Retina (tissue), 1 donor: ENCODE results near the gene BIN1.
"Not testable (repeated sequence)": the region's sequence is repeated elsewhere in the genome, so short reads cannot be mapped to it uniquely, and the experiment has no call there.

Source experiments
- DNase-seq: peaks from one replicate; pipeline ENCODE4 v3.0.0-alpha.2; 2016

BIN1 gene

DNA sequence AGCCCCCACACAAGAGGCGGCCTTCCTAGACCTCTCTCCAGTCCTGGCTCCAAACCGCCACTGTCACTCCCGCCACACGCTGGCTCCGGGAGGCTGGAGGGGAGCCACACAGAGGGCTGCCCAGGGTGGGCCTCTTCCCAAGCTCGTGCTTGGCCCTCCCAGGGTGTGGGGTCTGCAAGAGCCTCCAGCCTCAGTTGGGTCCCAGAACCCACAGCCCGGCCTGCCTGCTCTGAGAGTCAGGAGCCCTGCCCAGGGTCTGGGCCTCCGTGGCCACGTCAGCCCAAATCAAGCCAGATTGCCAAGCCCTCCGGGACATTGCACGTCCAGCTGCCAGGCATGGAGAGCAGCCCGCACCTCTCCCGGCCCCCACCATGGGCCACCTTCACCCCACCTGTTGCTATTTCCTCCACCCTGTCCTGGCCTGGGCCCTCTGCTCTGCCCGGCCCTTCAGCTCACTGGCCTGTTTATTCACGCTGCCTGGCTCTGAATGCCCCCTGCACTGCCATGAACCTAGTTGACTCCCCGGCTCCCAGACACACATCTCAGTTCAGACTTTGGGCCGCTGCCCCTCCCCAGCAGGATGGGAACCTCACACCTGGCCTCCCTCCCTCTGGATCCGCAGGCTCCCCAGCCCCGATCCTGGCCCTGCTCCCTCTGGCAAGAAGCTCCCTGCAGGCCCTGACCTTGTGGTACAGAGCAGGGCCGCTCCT is 61.0 kb downstream of the BIN1 start:
- no peak for DNase-seq

DNA sequence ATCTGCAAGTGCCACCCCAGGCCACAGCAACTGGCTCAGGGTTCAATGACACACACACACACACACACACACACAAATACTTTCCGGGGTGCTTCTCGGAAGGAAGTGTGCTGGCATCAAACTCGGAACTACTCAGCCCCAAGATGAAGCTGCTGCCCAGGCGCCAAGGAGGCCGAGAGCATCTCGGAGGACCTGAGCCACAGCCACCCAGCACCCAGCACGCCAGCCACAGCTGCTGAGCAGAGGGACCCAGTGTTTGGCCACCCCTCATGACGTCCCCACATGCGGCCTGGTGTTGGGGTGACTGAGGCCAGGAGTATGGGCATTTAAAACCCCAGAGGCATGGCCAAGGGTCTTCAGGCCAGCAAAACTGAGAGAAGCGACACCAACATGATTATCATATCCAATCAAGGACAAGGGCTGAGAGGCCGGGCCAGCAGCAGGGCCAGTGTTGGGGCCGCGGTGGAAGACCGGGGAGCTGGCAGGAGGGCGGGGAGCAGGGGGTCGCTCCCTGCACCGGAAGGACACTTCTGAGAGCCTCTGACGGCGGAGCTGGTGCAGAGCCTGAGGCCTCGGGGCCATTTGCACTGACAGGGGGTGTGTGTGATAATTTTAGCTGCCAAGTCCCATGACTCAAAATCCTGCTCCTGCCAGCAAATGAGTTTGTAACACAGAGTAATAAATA is 61.8 kb downstream of the BIN1 start:
- DNase-seq: no peak

DNA sequence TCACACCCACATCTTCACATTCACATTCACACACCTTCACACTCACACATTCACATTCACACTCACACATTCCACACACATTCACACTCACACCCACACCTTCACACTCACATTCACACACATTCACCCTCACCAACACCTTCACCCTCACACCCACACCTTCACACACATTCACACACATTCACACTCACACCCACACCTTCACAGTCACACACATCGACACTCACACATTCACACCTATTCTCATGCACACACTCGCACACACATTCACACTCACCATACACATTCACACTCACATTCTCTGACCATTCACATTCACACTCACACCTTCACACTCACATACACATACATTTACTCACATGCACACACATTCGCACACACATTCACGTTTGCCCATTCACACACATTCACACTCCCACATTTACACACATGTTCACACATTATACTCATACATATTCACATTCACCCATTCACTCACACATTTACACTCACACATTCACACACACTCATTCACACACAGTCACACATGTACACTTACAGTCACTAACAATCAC is 62.7 kb downstream of the BIN1 start:
- no peak for DNase-seq

DNA sequence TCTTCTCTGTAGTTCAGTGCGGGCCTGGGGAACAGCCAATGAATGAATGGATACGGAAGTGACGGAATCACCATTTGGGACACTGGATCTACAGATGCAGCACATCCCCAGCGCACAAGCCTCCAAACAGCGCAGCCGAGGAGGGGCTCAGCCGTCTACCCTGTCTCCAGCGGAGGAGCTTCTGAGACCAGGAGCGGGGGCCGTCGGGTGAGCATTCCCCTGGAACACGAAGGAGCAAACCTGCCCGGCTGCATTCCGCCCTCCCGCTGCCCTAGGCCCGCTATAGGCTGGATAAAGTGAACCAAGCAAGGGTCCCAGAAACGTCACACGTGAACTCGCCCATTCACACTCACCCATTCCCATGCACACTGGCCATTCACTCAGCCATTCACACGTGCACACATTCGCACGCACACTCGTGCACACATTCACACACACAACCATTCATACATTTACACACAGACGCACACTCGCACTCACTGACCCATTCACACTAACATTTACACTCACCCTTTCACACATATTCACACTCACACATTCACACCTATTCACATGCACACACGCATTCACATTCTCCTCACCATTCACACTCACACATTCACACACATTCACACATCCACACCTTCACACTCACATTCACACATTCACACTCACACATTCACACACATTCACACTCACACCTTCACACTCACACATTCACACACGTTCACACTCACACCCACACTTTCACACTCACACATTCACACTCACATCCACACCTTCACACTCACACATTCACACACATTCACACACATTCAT is 63.4 kb downstream of the BIN1 start:
- no peak for DNase-seq

DNA sequence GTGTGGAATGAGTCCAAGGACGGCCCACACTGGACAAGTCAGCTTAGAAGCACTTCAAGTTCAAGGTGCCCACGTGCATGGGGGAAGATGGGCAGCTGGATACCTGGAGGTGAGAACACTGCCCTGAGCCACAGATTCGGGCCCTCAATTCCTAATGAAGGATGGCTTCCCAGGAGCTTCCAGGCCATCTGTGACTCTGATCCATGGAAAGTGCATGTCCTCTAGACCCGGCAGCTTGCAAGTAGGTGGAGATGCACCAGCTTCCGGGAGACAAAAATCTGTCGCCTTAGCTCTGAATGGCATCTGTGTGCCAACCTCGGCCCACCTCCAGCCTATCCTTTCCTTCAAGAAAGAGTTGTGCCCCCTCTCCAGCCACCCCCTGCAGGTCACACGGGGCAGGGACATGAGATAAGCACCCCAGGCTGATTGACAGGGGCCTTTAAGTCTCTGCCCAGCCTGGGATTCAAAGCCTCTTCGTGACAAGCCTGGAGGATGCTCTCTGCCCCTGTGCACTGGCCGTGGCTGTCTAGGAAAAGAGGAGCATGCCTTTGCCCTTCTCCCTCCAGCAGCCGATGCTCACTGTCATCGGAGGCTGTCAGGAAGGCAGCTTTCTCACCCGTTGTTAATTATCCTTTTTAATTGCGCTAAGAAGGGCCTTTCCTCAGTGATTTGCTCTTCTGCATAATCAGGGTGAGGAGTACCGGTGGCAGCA is 65.5 kb downstream of the BIN1 start:
- DNase-seq: no peak

DNA sequence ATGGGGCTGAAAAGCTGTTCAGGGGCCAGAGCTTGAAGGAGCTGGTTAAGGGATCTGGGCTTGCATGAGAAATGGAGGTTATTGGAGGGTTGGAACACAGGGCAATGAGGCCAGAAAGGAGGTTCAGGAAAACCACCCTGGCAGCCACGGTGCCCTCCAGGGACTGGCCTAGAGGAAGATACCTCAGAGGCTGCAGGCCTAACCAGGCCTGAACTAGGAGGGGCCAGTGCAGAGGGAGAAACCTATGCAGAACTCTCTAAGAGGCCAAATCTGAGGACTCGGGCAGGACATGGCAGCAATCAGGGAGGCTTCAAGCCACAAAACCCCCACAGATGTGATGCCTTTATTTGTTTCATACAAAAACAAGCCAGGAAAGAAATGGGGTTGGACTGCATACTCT is 66.8 kb downstream of the BIN1 start:
- no peak for DNase-seq

DNA sequence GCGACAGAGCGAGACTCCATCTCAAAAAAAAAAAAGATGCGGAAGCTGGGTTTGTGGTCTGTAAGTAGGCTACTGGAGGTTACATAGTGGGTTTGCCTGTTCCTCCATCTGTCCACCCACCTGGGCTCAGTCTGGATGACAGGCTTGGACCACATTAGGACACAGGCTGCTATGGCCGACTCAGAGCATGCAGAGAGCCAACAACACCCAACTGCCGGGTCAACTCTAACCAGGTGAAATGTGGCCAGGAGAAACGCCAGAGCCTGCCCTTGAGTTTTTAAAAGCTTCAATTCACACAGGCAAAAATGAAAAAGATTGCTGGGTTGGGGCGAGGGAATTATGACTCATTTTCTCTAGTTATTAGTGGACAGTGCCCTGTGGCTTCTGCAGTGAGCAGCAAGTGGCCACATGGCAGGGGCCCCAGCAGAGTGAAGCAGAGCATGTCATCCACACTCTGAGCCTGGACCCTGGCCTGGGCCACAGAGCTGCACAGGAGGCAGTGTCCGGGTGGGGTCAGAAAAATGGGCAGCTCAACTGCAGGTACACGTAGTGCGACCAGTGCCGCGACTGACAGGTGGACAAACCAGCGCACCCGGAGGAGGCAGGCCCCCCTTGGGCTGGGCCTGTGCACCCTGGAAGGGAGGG is 67.4 kb downstream of the BIN1 start:
- no peak for DNase-seq

DNA sequence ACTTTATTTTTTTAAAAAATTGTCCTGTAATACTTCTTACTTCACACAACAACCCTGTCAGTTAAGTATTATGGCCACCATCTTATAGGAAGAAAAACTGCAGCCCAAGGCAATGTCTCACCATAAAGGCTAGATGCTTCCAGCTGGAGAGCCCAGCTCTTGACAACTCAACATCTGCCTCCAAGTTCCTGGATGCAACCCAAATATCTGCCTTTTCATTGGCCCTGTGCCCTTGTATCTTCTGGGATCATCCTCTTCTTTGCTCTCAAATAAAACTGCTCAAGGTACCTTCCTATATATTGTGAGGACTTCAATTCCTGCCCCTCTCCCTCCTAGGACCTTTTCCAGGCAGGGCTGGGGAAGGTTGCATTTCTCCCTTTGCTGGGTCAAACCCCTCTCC is 69.5 kb downstream of the BIN1 start:
- no peak for DNase-seq

DNA sequence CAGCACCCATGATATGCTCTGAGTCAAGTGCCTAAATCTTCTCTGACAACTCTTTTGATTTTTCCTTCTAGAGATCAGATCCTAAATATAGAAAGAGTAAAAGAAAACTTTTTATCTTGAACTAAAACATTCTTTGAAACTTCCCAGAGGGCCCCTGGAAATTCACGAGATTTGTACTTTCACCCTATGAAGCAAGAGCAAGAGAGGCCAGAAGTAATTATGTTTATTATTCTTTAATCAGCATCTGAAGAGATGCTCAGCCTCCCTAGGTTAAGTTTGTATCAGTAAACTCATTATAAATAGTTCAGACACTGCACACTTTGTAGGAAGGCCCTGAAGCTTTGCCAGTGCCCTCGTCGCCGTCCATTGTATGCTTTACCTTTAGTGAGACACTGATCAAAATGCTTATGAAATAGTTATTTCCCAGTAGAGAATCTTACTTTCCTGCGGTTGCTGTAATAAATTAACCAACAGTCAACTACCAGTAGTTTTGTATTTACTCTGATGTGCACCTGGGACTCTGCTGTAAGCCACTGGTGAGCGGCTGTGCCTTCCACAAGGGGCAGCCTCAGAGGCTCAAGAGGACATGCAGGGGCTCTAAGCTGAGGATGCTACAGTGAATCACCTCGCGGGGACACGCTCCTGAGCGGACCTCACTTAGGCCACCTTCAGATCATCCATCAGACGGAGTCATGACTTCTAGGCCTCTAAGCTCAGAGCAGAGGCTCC is 71.9 kb downstream of the BIN1 start:
- DNase-seq: no peak

DNA sequence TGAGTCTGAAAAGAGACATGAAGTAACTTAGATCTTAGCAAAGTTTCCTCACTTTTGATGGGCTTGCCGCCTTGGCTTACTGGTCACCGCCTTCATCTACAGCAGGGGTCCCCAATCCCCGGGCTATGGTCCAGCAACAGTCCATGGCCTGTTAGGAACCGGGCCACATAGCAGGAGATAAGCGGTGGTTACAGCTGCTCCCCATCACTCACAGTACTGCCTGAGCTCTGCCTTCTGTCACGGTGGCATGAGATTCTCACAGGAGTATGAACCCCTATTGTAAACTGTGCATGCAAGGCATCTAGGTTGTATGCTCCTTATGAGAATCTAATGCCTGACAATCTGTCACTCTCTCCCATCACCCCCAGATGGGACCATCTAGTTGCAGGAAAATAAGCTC is 72.9 kb downstream of the BIN1 start:
- DNase-seq: no peak

DNA sequence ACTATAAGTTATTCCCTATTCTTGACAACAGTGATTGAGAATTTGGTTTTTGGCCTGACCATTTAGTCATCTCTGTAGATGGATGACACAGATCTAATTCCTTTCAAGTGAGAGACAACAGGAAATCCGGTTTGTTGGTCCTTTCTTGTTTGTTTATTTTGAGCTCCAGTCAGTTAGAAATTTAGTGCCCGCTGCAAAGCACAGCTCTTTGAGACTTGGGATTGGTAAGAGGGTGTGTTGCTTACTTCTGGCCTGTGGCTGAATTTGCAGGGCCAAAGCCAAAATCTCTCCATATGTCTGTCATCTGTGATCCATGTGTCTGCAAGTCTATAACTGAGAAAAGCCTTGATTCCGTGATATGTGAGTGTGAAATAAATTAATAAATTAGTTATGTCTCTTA is 74.3 kb downstream of the BIN1 start:
- no peak for DNase-seq

DNA sequence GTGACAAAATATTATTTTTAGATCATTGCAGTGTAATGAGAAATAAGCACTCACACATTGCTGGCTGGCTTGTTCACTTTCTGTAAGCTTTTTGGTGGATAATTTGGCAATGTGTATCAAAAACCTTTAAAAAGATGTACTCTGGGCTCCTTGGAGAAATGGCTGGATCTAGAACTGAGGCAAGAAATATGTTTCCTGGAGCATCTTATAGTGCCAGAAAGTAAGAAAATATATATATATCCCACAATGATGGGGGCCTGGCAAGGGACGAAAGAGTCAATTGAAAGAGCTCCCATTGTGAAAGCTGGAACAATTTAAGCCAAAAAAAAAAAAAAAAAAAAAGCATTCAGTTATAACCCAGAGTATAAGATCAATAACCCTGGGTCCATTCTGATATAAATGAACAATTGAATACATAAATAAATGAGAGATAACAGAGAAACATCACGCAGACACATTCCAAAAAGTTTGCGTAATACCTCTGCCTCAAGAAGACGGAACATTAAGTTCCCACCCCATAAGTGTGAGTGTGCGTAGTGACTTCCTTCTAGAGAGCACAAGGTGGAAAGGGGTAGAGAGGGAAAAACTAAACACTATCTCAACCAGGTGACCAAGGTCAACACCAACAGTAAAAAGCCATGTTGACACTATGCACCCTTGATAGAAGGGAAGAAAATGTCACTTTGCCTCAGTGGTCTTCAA is 77.5 kb downstream of the BIN1 start:
- no peak for DNase-seq

DNA sequence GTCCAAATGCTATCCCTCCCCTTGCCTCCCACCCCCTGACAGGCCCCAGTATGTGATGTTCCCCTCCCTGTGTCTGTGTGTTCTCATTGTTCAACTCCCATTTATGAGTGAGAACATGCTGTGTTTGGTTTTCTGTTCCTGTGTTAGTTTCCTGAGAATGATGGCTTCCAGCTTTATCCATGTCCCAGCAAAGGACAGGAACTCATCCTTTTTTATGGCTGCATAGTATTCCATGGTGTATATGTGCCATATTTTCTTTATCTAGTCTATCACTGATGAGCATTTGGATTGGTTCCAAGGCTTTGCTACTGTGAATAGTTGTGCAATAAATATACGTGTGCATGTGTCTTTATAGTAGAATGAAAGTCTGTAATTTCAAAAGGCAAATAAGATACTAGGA is 78.2 kb downstream of the BIN1 start:
- DNase-seq: not testable (repeated sequence)

DNA sequence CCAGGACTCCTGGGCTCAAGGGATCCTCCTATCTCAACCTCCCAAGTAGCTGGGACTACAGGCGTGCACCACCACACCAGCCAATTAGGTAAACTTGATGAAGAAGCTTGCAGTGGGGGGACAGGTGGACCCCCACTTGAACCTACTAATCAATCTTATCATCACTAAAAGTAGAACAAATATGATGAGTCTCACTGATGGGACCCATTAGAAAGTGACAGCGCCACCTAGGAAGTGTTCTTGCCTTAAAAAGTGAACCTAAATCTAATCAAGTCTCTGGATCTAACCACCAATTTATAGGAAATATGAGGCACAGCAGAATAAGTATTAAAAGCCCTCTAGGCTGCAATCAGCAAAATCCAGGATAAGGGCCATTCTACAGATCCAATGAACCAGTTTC is 79.2 kb downstream of the BIN1 start:
- DNase-seq: no peak

DNA sequence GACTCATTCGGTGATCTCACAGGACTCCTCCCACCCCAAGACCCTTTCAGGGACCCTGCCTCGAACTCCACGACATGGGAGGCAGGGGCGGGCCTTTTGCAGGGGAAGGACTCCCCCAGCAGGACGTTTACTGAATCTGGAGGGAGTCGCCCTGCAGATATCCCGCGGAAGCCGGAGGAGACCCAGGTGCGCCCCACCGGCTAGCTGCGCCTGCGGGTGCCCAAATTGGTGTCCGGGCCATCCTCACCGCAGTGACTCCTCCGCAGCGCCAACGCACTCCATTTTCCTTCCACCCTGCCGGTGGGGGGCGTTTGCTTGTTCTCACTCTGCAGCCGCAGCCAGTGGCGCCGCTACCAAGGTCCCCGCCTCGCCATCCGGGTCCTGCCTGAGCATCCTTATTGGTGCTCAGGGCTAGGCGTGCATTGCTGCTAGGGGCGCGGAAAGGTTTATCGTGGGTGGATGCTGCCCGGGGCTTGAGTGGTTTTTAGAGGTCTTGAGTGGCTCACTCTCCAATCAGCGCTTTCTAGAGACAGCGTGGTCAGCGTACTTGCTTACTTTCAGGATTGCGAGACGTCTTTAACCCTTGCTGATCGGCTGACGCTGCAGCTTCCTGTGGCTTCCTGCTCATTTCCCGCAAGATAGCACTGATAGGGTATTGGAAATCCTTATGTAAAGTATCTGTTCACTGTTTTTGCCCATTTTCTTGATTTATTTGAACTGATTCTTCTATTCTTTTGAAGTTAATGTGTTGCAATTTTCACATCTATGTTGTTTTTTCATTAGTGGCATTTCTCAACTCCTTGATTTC is 81.4 kb downstream of the BIN1 start:
- DNase-seq: peak; percentile 95

DNA sequence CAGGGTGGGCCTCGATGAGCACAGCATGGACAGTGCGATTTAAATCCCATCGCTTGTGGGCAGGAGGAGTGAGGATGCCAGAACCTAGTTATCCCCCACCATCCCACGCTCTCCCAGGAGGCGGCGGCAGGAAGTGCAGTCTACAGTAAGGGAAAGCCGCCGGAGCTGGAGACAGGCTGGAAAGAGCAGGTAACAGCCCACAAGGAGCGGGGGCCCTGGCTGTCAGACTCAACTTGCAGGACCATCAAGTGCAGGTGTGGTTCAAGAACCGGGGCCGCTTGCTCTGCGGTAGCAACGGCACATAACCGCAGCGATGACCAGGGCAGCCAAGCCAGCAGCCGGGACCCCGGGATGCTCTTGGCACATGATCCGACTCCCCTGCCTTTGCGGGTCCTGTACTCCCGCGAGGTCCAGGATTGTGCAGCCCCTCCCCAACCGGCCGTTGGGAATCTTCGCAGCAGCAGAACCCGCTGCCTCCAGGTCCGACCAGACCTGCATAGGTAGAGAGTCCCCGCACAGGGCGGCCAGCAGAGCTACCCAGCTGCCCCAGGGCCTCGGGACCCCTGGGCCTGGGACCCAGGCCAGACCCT is 82.1 kb downstream of the BIN1 start:
- peak; percentile 86 for DNase-seq

DNA sequence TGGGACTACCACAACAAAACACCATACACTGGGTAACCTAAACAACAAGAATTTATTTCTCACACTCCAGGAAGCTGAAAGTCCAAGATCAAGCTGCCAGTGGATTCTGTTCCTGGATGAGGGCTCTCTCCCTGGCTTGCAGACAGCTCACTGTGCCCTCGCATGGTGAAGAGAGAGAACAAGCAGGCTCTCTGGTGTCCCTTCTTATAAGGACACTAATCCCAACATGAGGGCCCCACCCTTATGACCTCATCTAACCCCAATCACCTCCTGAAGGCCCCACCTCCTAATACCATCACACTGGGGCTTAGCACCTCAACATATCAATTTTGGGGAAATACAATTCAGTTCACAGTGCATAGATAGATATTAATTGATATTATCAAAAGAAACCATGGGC is 83.5 kb downstream of the BIN1 start:
- DNase-seq: no peak

DNA sequence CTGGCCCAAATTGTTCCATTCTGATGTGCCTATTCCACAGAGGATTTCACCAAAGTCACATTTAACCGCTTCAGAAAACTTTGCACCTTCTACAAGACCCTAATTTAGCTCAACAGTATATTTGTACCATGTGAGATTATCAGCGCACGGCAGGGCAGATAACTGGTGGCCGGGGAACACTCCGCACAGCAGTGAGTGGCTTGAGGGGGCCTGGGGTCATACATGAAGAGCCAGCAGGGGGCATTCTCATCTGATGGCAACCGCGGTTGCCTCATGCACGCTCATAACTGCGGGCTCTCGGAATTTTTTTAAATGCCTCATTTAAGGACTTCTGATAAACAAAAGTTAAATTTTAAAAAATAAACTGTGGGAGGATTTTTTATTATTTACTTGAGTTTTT is 84.1 kb downstream of the BIN1 start:
- no peak for DNase-seq

DNA sequence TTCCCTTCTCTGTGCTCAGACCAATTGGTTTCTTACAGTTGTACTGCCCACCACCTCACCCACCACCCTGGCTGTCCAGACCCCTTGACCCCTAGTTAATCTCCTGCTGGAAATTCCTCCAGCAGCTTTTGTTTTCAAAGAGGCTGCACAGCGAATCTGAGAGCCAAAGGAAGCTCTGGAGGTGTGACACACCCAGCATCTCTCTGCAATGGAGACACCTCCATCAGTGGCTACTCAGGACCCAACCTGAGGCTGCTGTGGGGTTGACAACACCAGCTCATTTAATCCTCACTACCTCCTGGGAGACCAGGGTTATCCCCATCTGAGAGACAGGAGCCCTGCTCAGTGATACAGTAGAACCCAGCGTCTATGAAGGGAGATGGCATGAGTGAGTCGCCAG is 86.4 kb downstream of the BIN1 start:
- no peak for DNase-seq

DNA sequence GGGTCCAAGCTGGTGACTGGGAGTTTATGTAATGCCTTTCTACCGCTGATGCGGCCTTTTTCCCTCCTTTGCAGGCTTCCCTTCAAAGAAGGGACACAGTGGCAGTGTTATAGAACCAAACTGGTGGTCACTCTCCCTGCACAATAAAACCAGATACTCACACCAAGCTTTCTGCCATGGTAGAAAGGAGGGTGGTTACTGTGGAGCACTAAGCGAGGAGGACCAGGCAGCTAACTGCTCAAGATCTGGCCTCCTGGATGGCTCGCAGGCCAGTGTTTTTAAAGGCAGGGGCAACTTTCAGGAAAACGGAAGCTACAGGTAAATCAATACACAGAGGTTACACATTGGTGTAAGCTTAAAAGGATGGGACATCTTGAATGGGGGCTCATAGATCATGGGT is 89.4 kb downstream of the BIN1 start:
- DNase-seq: no peak
